ENCODE measurements around the gene DIAPH3. TPM values are rescaled to one million over a fixed set of nuclear protein-coding genes. Genes with fewer than 3 reads are reported as not detected.

The DIAPH3 gene
- polyA plus RNA-seq, 2 of the 4 experiments (the other 2 are of a cell fraction): 10.8 to 13.6 TPM

DNA sequence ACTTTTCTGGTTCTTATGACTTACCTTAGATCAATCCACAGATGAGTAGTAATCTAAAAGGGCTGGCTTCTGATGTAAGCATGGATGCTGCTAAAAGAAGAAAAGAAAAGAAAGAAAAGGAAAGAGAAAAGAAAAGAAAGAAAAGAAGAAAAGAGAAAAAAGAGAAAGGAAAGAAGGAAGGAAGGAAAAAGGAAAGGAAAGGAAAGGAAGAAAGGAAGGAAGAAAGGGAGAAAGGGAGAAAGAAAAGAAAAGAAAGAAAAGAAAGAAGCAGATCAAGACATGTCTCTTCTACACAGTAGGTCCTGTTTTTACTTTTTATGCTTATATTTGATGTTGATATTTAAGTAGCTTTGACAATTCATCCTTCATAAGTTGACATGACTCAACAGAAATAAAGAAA lies 421.3 kb downstream of the DIAPH3 start (continued):
- TF ChIP-seq ELK1 (IDR thresholded peaks at IDR 0.05; ENCODE audit: low read depth, low read length): no peak
- TF ChIP-seq ZC3H11A (IDR thresholded peaks at IDR 0.05): no peak
- no peak for TF ChIP-seq ZFP36 (IDR thresholded peaks at IDR 0.05; ENCODE audit: borderline replicate concordance, partially characterized antibody)
- TF ChIP-seq RARB (CRISPR knock-in tag; IDR thresholded peaks at IDR 0.05): no peak
- TF ChIP-seq PHF8 (IDR thresholded peaks at IDR 0.05; ENCODE audit: borderline replicate concordance, low read depth): no peak

DNA sequence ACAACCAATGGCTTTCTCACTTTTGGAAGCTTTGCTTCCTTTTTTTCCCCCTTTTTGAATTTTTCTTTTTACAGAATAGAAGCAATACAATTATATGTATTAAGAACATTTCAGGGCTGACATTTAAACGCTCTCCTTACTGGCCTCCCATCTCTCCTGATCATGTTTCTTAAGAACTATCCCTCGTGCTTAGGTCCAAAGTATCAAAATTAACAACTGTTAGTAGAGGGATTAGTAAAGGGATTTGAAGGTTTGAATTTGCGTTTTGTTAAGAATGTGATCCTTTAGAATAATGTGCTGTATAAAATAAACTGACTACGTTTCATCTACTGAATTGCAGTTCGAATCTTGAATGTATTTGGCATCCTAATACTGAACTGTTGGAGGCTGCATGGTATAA lies 424.8 kb downstream of the DIAPH3 start:
- ChIA-PET POLR2A (no interaction called here), CTCF (no interaction called here)
- Histone ChIP-seq H3K9me3 (no peaks in the 10 kb centered on the region), H3K4me2 (no peak overlapping the region), H3K27ac (no peak overlapping the region), H3K4me1 (no peaks in the 10 kb centered on the region), H3K4me3 (no peak overlapping the region)
- WGBS (ENCODE audit: missing lambda C conversion rate): 83% methylated on average over 5 of the region's 5 CpGs
- TF ChIP-seq RAD21 (conservative IDR thresholded peaks at IDR 0.05 in 1 of 2, IDR thresholded peaks at IDR 0.05 in 1 of 2) (no peak), RARB (CRISPR knock-in tag; IDR thresholded peaks at IDR 0.05) (no peak), CTCF (IDR thresholded peaks at IDR 0.05) (no peak), EHMT2 (IDR thresholded peaks at IDR 0.05; ENCODE audit: low read depth) (no peak), BHLHE40 (IDR thresholded peaks at IDR 0.05; ENCODE audit: low read depth, low read length) (no peak), ZSCAN20 (CRISPR knock-in tag; IDR thresholded peaks at IDR 0.05) (no peak), ZNF302 (CRISPR knock-in tag; IDR thresholded peaks at IDR 0.05) (no peak), RCOR1 (IDR thresholded peaks at IDR 0.05; ENCODE audit: low read depth, low read length) (no peak), HOXB5 (CRISPR knock-in tag; IDR thresholded peaks at IDR 0.05) (no peak), ZFP36 (IDR thresholded peaks at IDR 0.05; ENCODE audit: borderline replicate concordance, partially characterized antibody) (no peak), MAZ (IDR thresholded peaks at IDR 0.05; ENCODE audit: borderline replicate concordance, low read depth, low read length) (no peak), EHF (CRISPR knock-in tag; IDR thresholded peaks at IDR 0.05) (no peak), HEYL (CRISPR knock-in tag; IDR thresholded peaks at IDR 0.05) (no peak), GATA3 (IDR thresholded peaks at IDR 0.05; ENCODE audit: borderline replicate concordance) (no peak)
- TF ChIP-seq, protein P1, sequence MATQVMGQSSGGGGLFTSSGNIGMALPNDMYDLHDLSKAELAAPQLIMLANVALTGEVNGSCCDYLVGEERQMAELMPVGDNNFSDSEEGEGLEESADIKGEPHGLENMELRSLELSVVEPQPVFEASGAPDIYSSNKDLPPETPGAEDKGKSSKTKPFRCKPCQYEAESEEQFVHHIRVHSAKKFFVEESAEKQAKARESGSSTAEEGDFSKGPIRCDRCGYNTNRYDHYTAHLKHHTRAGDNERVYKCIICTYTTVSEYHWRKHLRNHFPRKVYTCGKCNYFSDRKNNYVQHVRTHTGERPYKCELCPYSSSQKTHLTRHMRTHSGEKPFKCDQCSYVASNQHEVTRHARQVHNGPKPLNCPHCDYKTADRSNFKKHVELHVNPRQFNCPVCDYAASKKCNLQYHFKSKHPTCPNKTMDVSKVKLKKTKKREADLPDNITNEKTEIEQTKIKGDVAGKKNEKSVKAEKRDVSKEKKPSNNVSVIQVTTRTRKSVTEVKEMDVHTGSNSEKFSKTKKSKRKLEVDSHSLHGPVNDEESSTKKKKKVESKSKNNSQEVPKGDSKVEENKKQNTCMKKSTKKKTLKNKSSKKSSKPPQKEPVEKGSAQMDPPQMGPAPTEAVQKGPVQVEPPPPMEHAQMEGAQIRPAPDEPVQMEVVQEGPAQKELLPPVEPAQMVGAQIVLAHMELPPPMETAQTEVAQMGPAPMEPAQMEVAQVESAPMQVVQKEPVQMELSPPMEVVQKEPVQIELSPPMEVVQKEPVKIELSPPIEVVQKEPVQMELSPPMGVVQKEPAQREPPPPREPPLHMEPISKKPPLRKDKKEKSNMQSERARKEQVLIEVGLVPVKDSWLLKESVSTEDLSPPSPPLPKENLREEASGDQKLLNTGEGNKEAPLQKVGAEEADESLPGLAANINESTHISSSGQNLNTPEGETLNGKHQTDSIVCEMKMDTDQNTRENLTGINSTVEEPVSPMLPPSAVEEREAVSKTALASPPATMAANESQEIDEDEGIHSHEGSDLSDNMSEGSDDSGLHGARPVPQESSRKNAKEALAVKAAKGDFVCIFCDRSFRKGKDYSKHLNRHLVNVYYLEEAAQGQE (IDR thresholded peaks at IDR 0.05): no peak
- FAIRE-seq (no peak), DNase-seq (ENCODE audit: low read depth in 1 of 2, low spot score in 1 of 2) (no peak), ATAC-seq (no peak)

DNA sequence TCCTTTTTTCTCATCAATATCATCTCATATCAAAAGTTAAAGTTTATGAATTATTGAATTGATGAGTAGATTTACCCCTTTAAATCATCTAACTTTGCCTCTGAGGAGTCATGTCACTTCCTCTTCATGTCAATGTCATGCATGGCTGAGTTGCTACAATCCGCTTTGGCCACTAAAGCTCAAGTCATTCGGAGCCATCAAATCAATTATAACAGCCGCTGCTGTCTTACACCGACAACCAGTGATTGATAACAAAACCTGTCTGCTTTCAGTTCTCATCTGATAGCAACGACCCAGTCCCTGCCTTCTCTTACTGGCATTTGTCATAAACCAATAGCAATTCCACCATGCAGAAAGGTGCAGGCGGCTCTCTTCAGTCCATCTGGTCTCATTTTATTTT lies 429.3 kb downstream of the DIAPH3 start:
- TF ChIP-seq RFX5 (IDR thresholded peaks at IDR 0.05) (no peak), SREBF2 (IDR thresholded peaks at IDR 0.05) (no peak), GATA3 (IDR thresholded peaks at IDR 0.05; ENCODE audit: borderline replicate concordance) (no peak), POLR2AphosphoS2 (conservative IDR thresholded peaks at IDR 0.05; ENCODE audit: low read length) (no peak), PBX3 (IDR thresholded peaks at IDR 0.05) (no peak), HDAC2 (IDR thresholded peaks at IDR 0.05) (no peak), MAX (IDR thresholded peaks at IDR 0.05) (no peak), RNF2 (IDR thresholded peaks at IDR 0.05; ENCODE audit: borderline replicate concordance, low read depth) (no peak), HOXA7 (CRISPR knock-in tag; IDR thresholded peaks at IDR 0.05) (no peak)
- ChIA-PET CTCF (interaction anchor here (1.0 kb wide), 1 partner anchor 54 kb away, joined by 3 read pairs; no protein-coding TSS in a partner anchor), POLR2A (no interaction called here)
- Histone ChIP-seq H3K4me3 (no peak overlapping the region), H3K4me2 (no peak overlapping the region), H3K27ac (no peak overlapping the region), H3K4me1 (no peaks in the 10 kb centered on the region), H3K9me3 (no peaks in the 10 kb centered on the region)
- DNase-seq (ENCODE audit: low read depth in 1 of 2, low spot score in 1 of 2): no peak
- no peak for FAIRE-seq
- WGBS (ENCODE audit: missing lambda C conversion rate): 92% methylated on average over 6 of the region's 6 CpGs
- ATAC-seq: no peak
